Astrocyte of the hippocampus (primary cell): ENCODE measurements around the gene SERPINE3.

Experiments
- DNase-seq: peaks from one replicate; pipeline ENCODE4 v3.0.0; 2011; ENCODE audit warnings: low read depth, low spot score

Gene SERPINE3

DNA sequence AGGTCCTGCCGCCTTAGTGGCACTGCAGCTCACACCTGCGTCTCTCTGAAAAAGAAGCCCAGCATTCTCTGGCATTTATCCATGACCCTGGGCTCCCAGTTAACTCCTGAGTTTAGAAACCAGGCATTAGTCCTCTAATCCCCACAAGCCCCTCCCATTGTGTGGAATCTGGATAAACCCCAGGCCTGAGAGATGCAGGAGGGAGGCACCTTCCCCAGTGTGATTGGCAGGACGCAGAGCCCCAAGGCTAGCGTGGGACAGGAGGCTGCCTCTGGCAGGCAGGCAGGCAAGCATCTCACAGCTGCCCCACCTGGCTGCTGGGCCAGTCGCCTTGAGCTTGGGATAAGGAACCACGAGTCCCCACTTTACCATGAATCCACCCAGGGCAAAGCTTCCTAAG is 11.0 kb upstream of the SERPINE3 start:
- DNase-seq, result peak; percentile 60

DNA sequence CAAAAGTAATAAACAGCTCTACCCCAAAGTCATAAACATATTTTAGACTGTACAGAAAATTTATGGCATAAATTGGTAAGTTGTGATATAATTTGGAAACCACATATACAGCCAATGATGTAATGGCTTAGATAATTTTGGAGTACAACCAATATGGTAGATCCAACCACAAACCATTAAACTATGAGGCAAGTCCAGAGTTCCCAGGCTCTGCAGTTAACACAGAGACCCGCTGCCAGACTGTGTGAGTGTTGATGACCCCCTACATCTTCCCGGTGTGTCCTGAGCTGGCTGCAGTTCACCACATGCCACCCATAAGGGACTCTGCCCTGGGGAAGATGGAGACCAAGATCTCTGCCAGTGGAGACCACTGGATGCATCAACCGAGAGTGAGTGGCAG is 9.9 kb upstream of the SERPINE3 start:
- peak; percentile 41 for DNase-seq

DNA sequence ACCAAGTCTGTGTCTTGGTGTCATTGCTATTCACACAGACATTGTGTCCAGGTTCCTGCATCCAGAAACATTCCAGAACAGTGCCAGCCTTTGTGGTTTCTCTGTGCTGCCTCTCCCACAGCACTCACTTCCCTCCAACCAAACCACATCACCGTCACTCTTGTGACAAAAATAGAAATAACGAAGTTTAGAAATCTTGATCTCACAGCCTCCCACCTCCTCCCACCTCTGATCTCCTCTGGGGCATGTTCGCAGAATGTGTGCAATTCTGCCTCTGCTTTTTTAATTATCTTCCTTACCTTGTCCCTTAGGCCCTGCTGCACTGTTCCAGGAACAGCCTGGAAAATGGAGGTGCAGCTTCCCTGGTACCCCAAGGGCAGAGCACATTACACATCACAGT is 8.7 kb upstream of the SERPINE3 start:
- peak; percentile 95 for DNase-seq

DNA sequence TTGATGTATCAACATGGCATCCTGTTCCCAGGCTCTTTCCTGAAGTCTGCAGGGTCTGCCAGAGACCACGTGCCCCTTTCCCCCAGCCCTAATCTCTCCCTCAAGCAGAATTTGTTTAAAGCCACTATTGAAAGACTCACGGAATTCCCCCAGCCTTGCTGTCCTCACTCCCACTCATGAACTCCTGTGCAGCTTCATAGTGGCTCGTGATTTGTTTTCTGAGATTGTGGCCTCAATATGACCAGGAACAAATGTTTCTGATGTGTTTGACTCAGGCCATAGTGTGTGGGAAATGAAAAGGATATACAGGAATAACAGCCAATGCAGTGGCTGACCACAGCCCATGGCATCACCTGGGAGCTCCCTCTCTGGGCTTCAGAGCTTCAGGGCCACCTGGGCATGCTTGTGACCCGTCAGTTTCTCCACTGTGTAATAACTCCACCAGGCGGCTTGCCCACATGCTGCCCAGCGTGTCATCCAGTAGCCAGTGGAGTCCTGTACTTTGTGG is 8.1 kb upstream of the SERPINE3 start:
- DNase-seq, result peak; percentile 38

DNA sequence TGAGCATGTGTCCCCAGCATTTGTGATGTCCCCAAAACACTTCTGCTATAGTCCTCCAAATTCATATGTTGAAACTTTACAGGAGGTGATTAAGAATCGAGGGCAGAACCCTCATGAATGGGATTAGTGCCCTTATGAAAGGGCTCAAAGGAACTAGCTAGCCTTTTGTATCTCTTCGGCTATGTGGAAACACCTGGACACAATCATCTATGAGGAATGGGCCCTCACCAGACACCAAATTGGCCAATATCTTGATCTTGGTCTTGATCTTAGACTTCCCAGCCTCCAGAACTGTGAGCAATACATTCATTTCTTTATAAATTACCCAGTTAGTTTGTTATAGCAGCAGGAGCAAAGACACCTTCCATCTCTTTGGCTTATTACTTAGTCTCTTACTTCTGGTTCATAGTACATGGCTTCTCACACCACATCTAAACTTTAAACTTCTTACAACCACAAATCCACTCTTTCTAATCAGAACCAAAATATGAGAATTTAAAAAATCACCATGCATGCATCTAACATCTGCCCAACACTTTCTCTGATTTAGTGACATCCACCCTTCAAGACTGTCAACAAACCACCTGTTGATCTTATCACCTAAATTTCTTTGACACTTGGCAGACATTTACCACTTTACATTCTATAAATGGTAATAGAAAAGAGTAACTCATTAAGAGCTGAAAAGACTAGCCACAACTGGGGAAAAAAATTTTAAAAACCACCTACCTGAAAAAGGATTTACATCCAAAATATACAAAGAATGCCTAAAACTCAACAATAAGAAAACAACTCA is 6.7 kb upstream of the SERPINE3 start:
- no peak for DNase-seq

DNA sequence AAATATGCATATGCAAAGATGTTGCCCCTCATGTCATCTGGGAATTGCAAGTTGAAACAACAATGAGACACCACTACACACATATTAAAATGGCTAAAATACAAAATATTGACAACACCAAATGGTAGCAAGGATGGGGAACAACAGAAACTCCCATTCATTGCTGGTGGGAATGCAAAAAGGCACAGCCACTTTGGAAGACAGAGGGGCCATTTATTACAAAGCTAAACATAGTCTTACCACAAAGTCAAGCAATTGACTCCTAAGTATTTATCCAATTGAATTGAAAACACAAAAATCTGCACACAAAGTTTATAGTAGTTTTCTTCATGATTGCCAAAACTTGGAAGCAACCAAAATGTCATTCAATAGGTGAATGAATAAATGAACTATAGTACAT is 6.1 kb upstream of the SERPINE3 start:
- DNase-seq, result no peak

DNA sequence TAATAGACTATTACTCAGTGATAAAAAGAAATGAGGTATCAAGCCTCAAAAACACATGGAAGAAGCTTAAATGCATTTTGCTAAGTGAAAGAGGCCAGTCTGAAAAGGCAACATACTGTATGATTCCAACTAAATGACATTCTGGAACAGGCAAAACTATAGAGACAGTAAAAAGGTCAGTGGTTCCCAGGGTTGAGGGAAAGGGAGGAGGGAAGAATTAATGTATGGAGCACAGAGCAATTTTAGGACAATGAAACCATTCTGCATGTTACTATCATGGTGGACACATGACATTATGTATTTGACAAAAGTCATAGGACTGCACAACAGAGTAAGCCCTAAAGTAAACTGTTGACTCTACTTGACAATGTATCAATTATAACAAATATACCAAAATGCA is 5.7 kb upstream of the SERPINE3 start:
- no peak for DNase-seq

DNA sequence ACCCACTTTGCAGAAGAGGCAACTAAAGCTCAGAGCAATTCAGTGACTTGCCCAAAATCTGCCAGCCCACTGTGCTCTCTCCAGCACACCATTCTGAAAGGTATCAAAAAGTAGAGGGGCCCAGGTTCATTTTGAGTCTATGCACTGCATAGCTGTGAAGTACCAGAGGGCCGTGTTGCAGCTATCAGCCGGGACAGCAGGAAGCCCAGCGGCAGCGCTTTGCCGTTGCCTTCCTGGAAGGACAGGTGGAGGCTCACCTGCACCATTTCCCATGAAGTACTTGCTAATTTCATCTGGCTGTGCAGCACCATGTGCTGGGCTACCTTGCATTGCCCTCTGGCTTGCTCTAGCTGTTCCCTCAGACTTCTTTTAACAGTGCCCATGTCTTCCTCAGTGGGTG is 2.7 kb upstream of the SERPINE3 start:
- DNase-seq, result no peak

DNA sequence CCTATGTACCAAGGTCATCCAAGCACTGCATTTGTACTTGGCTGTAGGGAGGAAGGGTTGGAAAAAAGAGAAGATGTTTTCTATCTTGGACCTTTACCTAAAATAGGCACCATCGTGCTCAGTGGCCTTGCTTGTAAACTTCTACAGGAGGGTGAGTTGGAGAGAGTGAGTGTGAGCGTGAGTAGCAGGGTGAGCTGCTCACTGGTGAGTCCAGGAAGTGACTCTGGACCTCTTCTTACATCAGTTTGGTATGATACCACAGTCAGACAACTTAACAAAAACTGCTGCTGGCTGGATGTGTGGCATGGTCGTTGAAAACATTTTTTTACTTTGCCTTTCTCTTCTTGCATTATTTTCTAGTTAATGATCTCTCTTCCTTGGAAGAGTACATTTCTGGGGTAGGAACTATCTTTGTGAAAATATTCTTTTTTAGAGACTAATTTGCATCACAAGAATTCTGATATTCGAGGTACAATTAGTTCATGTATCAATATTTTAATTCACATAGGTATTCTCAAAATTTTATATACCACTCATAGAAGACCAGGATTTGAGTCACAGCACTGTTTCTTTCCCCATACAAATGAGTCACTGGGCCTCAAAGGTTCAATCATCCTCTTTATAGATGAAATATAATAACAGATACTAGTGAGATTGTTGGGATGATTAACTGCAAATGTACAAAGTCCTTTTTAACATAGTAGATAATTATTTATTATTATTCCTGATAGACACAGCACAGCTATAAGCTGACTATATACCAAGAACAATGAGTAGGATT is 651 bp downstream of the SERPINE3 start:
- DNase-seq, result no peak

DNA sequence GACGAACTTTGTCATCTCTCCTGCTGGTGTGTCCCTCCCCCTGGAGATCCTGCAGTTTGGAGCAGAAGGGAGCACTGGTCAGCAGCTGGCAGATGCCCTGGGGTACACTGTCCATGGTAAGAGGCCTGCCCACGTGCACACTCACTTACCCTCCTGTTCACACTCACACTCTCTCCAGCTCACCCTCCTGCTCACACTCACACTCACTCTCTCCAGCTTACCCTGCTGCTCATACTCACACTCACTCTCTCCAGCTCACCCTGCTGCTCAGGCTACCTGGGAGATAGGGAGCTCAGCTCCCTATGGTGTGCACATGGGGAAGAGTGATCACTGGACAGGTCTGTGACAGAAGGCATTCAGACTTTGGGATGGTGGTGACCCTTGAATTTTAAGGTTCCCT is 1.7 kb downstream of the SERPINE3 start:
- no peak for DNase-seq

DNA sequence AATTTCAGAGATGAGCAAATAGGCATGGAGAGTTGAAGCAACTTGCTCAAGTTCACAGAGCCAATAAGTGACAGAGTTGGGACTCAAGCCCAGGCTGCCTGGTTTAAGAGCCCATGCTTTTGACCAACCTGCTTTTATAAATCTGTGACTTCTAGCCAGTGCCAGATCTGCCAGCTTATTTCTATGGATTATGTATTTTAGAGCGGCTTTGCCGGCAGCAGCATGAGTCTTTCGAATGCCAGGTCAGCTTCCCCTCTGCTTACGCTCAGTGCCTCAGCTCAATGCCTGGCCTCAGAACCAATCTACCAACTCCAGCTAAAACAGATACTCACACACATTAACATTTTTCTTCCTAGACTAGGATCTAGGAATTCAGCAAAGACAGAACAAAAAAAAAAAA is 2.3 kb downstream of the SERPINE3 start:
- DNase-seq, result no peak

DNA sequence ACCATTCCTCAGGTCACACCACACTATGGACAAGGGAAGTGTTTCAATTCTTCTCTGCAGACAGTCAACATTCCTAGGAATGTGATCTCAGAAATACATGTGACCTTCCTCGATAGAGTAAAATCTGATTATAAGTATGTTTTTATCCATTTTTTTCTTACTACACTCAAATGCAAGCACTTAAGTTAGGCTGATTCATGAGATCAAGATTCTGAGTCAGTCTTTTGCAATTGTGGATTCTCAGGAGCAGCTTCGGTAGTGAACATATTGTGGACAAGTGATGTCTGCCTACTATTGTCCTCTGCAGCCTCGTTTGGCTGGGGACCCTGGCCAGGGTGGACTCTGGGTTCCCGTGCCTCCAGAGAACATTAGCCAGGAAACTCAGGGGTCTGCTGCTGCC is 3.2 kb downstream of the SERPINE3 start:
- peak; percentile 44 for DNase-seq

DNA sequence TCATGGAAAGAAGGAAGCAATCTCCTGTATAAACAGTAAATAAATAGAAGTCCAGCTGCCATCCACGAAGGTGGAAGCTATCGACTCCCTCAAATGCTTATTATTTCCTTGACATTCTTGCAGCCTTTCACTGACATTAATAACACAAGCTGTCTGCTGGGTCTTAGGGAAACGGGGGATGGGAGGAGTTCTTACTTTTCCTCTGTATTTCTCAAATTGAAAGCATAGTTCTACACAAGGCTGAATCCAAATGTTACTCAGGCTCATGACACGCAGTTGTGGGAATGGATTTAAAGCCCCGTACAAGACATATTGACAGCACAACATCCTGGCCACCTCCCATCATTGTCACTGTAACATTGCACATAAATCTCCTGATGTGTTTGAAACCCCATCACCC is 4.0 kb downstream of the SERPINE3 start:
- no peak for DNase-seq

DNA sequence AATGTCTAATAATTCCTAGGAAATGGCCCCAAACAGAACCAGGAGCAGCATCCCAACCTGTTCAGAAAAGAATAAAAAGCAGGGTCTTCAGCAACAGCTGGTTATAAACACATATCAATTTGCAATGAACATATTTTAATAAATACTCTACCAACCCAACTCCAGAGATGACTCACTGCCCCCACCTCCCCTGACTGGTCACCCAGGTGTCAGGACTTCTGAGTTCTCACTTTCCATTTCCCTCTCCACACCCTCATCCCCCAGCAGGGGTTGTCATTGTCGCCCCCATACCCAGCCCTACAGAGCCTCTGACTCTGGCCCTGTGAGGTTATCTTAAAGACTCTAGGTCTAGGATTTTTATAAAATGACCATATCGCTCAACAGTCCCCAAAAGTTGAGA is 6.9 kb downstream of the SERPINE3 start:
- no peak for DNase-seq

DNA sequence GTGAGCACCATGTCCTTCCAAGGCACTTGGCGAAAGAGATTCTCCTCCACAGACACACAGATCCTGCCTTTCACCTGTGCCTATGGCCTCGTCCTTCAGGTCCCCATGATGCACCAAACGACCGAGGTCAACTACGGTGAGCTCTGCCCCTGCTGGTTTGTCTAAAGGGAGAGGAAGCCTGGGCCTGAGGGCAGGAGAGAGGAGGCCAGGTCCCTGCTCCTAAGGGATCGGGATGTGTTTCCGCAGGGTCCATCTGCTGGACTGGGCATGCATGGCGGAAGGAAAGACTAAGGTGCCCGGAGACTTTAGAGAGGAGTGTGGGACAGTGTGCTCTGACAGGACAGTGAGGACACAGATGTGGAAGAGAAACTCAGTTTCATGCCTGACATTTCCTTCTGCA is 7.6 kb downstream of the SERPINE3 start:
- DNase-seq, result no peak

DNA sequence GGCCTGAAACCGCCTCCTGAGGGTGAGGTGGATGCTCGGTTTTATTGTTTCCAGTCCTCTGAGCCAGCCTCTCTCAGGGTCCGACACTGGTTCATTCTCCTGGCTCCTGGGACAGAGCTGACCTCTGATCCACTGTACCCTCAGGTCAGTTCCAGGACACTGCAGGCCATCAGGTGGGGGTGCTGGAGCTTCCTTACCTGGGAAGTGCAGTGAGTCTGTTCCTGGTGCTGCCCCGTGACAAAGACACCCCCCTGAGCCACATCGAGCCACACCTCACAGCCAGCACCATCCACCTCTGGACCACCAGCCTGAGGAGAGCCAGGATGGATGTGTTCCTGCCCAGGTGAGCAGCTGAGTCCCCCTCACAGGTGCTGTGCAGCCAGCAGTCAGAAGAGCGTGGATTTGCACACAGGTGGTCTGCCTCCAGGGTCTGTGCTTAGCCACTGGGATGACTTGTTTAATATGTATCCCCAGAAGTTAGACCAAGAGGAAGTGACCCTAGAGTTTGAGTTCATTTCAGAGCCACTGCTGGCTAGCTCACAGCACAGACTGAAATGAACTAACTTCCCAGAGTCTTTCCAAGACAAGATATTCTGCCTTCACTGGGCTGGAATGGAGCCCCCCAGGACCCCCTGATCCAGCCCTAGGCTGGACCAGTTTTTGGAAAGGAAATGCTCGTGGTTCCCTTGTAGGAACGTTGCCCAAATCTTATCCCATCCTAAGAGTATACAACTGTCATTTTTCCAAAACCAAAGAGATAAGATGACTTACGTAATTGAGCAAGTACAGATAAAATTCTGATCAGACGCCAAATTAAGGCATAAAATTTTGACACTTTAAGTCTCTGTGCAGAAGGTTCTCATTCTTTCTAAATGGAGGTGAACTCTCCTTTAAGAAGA is 8.8 kb downstream of the SERPINE3 start:
- DNase-seq, result no peak

DNA sequence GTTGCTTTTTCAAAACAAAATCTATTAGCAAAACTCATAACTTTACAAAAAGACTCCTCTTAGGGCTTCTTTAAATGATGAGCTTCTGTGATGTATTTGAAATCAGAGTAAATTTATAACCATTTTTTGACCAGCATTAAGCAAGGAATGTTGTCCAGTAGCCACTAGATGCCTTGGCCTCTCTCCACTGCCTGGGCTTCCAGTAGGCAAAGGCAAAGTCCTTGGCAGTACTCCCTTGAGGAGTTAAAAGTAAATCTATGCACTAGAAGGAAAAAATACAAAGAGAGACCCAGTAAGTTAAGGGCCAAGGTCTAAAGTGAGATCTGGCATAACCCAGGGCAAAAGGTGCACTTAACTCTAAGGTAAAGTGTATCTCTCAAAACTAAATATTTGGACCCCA is 9.5 kb downstream of the SERPINE3 start:
- DNase-seq, result peak; percentile 61

DNA sequence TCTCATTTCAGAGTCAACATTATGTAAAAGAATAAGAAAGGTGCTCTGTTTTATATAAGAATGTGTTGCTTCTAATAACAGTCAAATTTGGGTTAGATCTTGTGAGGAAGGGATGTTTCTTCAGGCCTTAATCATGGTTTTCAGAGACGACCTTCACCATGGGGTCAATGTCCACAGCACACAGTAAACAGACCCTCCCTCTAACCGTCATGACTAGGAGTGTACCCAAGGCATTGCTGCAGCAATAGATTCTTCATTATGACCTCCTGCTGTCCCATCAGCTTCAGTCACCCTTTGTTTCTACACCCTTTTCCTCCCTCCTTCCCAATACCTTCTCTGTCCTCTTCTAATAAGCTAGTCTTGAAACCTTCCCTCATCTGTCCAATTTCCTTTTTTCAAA is 15.7 kb downstream of the SERPINE3 start:
- DNase-seq, result no peak

DNA sequence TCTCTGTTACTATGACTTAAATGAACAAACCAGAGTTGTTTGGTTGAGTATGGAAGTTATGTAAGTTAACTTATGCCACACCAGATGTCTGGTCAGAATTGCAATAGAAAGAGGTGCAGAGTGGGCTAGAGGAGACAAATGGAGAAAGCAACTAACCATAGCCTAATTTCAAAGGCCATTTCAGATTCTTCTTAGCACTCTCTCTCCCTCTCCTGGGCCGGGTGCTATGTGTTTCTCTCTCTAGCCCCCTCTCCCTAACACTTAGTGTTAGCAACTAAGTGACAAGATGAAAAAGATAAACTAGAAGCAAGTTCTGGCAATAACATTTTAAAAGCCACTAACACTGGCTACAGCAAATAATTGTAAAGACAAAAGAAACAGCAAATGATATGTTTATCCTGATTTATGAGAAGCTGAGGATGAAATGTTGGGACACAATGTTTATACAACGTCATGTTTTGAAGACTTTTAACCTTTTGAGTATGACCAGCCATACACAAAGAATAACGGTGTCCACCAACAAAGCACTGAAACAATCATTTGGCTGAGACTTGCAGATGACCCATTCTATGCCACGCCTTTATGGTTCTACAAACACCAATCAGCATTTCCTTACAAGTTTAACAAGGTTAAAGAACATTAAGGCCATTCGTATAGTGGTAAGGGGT is 18.6 kb downstream of the SERPINE3 start:
- DNase-seq, result no peak

DNA sequence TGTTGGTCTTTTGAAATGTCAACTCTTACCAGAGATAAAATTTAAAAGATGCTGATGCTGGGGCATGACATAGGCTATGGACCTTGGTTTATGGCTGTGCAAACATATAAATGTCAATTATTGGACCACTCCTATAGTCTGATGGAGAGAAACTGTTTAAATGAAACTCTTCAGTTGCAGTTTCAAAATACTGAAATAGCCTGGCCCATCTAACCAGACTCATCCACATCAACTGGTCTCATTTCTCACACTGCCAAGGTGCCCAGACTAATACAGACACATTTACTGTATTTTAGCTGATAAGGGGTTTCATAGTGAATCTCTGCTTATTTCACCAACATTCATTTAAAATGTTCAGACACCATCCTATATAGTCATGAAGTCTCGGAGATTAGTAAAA is 19.9 kb downstream of the SERPINE3 start:
- DNase-seq, result no peak

DNA sequence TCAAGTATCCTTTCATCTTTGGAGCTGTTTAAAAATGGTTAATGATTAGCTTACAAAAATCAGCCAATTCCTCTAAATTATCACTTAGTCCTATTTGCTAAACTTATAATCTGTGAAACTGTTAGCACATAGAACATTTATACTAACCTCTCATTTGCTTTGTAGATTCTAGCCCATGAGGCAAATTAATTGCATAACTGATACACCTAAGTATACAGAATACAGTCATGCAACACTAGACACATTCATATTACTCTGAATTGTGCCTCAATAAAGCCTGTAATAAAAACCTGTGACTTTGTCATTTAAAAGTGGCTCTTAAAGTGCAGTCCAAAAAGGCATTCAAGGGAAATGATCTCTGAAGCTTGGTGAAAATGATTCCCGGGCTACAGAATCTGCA is 21.0 kb downstream of the SERPINE3 start:
- DNase-seq, result no peak
